GM23338 (cell line): ENCODE measurements around the gene FAM185A. TPM values are rescaled to one million over a fixed set of nuclear protein-coding genes. Genes with fewer than 3 reads are reported as not detected.

Experiments used
- ATAC-seq: fragments of 200-7000 bp; cut with Tn5 transposase; 3 replicates; pipeline ENCODE4 v1.9.1; 2020
- DNase-seq: peaks from one replicate; pipeline ENCODE4 v3.0.0-alpha.2; 2015; ENCODE audit warnings: low spot score
- H2AFZ ChIP-seq: fragments of 200-600 bp; sonication (generic); 2 replicates; pipeline ENCODE4 v1.8.0; 2016; ENCODE audit warnings: antibody characterized with exemption, mild to moderate bottlenecking, moderate library complexity
- H3F3A ChIP-seq: fragments of 200-600 bp; sonication (generic); replicated peaks from 2 replicates; pipeline ENCODE4 v1.8.0; 2017; ENCODE audit warnings: antibody characterized with exemption, mixed run types, low read depth
- H3K27ac ChIP-seq: fragments of 200-600 bp; sonication (generic); 2 replicates; pipeline ENCODE4 v1.6.1; 2016; ENCODE audit warnings: low read depth
- H3K27me3 ChIP-seq: fragments of 200-600 bp; sonication (generic); 2 replicates; pipeline ENCODE4 v1.8.0; 2016; ENCODE audit warnings: mild to moderate bottlenecking, mixed run types, moderate library complexity; ENCODE audit not compliant: insufficient read depth
- H3K36me3 ChIP-seq: fragments of 200-600 bp; sonication (generic); 2 replicates; pipeline ENCODE4 v1.8.0; 2016; ENCODE audit warnings: mild to moderate bottlenecking; ENCODE audit not compliant: insufficient read depth
- H3K4me1 ChIP-seq: fragments of 200-600 bp; sonication (generic); 2 replicates; pipeline ENCODE4 v1.8.0; 2016; ENCODE audit warnings: mild to moderate bottlenecking, moderate library complexity; ENCODE audit not compliant: insufficient read depth
- H3K4me2 ChIP-seq: fragments of 200-600 bp; sonication (generic); 2 replicates; pipeline ENCODE4 v1.7.1; 2017; ENCODE audit warnings: mixed run types
- H3K4me3 ChIP-seq: fragments of 200-600 bp; sonication (generic); 2 replicates; pipeline ENCODE4 v1.6.1; 2016; ENCODE audit warnings: mixed run types
- H3K79me2 ChIP-seq: fragments of 200-600 bp; sonication (generic); replicated peaks from 2 replicates; pipeline ENCODE4 v1.8.0; 2017; ENCODE audit warnings: mild to moderate bottlenecking; ENCODE audit not compliant: insufficient read depth
- H3K9me2 ChIP-seq: fragments of 200-600 bp; sonication (generic); 2 replicates; pipeline ENCODE4 v1.8.0; 2017; ENCODE audit not compliant: insufficient read depth
- H4K20me1 ChIP-seq: fragments of 200-600 bp; sonication (generic); replicated peaks from 2 replicates; pipeline ENCODE4 v1.8.0; 2017; ENCODE audit warnings: mild to moderate bottlenecking; ENCODE audit not compliant: insufficient read depth
- H3K27ac Mint-ChIP-seq: 2 replicates; pipeline ENCODE4 v1.8.0; 2020; ENCODE audit warnings: inconsistent platforms, mild to moderate bottlenecking, moderate library complexity, mixed read lengths
- H3K27me3 Mint-ChIP-seq: 3 replicates; pipeline ENCODE4 v1.8.0; 2022; ENCODE audit warnings: low read depth, mild to moderate bottlenecking, moderate library complexity, mixed read lengths, inconsistent platforms; ENCODE audit not compliant: insufficient read depth, poor library complexity
- H3K36me3 Mint-ChIP-seq: 3 replicates; pipeline ENCODE4 v1.8.0; 2021; ENCODE audit warnings: low read depth, mild to moderate bottlenecking, inconsistent platforms, moderate library complexity, mixed read lengths
- H3K4me1 Mint-ChIP-seq: 3 replicates; pipeline ENCODE4 v1.8.0; 2020; ENCODE audit warnings: mild to moderate bottlenecking, inconsistent platforms, mixed read lengths
- H3K4me3 Mint-ChIP-seq: 3 replicates; pipeline ENCODE4 v1.8.0; 2021; ENCODE audit warnings: moderate library complexity, mild to moderate bottlenecking, inconsistent platforms, mixed read lengths
- H3K9me3 Mint-ChIP-seq: 3 replicates; pipeline ENCODE4 v1.8.0; 2020; ENCODE audit warnings: moderate library complexity, mild to moderate bottlenecking, inconsistent platforms, mixed read lengths
- CREB1 ChIP-seq: fragments of 250-450 bp; sonication (Bioruptor Pico); IDR thresholded peaks from 2 replicates; pipeline ENCODE4 v1.5.0; 2020; ENCODE audit warnings: low read depth, mild to moderate bottlenecking, moderate library complexity
- EZH2 ChIP-seq: fragments of 200-600 bp; sonication (generic); IDR thresholded peaks from one replicate; pipeline ENCODE4 v1.8.0; 2017; ENCODE audit warnings: antibody characterized with exemption, mild to moderate bottlenecking, low read depth; ENCODE audit not compliant: unreplicated experiment
- EZH2phosphoT487 ChIP-seq: fragments of 200-600 bp; sonication (generic); IDR thresholded peaks from one replicate; pipeline ENCODE4 v1.8.1; 2018; ENCODE audit warnings: antibody characterized with exemption; ENCODE audit not compliant: unreplicated experiment
- JUNB ChIP-seq: IDR thresholded peaks from one replicate; pipeline ENCODE4 v1.6.1; 2016; ENCODE audit warnings: antibody characterized with exemption; ENCODE audit not compliant: unreplicated experiment
- NANOG ChIP-seq: IDR thresholded peaks from 2 replicates; pipeline ENCODE4 v1.6.1; 2016; ENCODE audit warnings: antibody characterized with exemption, borderline replicate concordance
- POLR2AphosphoS5 ChIP-seq: IDR thresholded peaks from 2 replicates; pipeline ENCODE4 v1.6.1; 2016; ENCODE audit warnings: antibody characterized with exemption, low read depth
- STAT1 ChIP-seq: IDR thresholded peaks from one replicate; pipeline ENCODE4 v1.6.1; 2016; ENCODE audit warnings: antibody characterized with exemption; ENCODE audit not compliant: unreplicated experiment
- ZNF114 ChIP-seq: fragments of 250-450 bp; sonication (Bioruptor Pico); IDR thresholded peaks from 2 replicates; pipeline ENCODE4 v1.5.0; 2020; ENCODE audit warnings: mild to moderate bottlenecking, moderate library complexity
- ZNF331 ChIP-seq: fragments of 250-450 bp; sonication (Bioruptor Pico); IDR thresholded peaks from 2 replicates; pipeline ENCODE4 v1.5.0; 2020; ENCODE audit warnings: low read depth, mild to moderate bottlenecking, moderate library complexity
- polyA plus RNA-seq: library from polyadenylated mRNA; unstranded; fragments of >200 nt; fragmentation: Nextera tagmentation; extraction: Ambion mirVana; gene quantifications from 2 replicates; pipeline ENCODE4 v1.2.1, GENCODE V29; 2016
- total RNA-seq: library from RNA; depleted of rRNA; stranded (reverse); fragments of >200 nt; shearing (Covaris generic); gene quantifications from 2 replicates; pipeline ENCODE4 v1.2.3, GENCODE V29; 2014
- TF ChIP-seq, protein P1 (sequence below): fragments of 250-450 bp; sonication (Bioruptor Pico); IDR thresholded peaks from 2 replicates; pipeline ENCODE4 v1.5.0; 2020; ENCODE audit warnings: mild to moderate bottlenecking, moderate library complexity
- TF ChIP-seq, protein P2 (sequence below): IDR thresholded peaks from one replicate; pipeline ENCODE4 v1.6.1; 2018; ENCODE audit warnings: antibody characterized with exemption; ENCODE audit not compliant: unreplicated experiment
- TF ChIP-seq, protein P3 (sequence below), 2 experiments: fragments of 200-600 bp in 1 of 2; sonication (generic) in 1 of 2; conservative IDR thresholded peaks; 2 replicates each; pipeline versions ENCODE4 v1.5.1 to v1.6.1; 2016 to 2017; ENCODE audit warnings: antibody characterized with exemption in 2 of 2, low read depth in 2 of 2, mild to moderate bottlenecking in 2 of 2, moderate library complexity in 1 of 2

Gene FAM185A
- total and polyA plus RNA-seq, 2 experiments from 2014 or later, result 5.7 to 11.7 TPM

GRCh38 chr7:102843850-102844249 is 95.1 kb downstream of the FAM185A start (continued):
- TF ChIP-seq NANOG, result no peak

- no peaks in the 10 kb centered on the region for H3K27me3 Mint-ChIP-seq
- no peak for ATAC-seq
Measured at GRCh38 chr7:102845346-102845745, 96.5 kb downstream of the FAM185A start.

More at GRCh38 chr7:102845346-102845745, 96.5 kb downstream of the FAM185A start:
- Histone ChIP-seq H3K27me3 (no peaks in the 10 kb centered on the region), H3K4me2 (no peak overlapping the region), H2AFZ (no peak overlapping the region), H3K4me3 (no peak overlapping the region), H3K4me1 (no peaks in the 10 kb centered on the region), H3F3A (no peaks in the 10 kb centered on the region), H4K20me1 (no peaks in the 10 kb centered on the region), H3K79me2 (no peaks in the 10 kb centered on the region), H3K9me2 (0 out of 2 replicates have a peak, but pooled peaks cover 4% of the 10 kb centered on the region), H3K27ac (no peak overlapping the region), H3K36me3 (no peaks in the 10 kb centered on the region)
- no peak for DNase-seq
- H3K9me3 Mint-ChIP-seq, result no peaks in the 10 kb centered on the region
- no peak overlapping the region for H3K4me3 Mint-ChIP-seq
- TF ChIP-seq ZNF114 (CRISPR knock-in tag), result no peak
- TF ChIP-seq EZH2, result no peak
- TF ChIP-seq, protein P1, sequence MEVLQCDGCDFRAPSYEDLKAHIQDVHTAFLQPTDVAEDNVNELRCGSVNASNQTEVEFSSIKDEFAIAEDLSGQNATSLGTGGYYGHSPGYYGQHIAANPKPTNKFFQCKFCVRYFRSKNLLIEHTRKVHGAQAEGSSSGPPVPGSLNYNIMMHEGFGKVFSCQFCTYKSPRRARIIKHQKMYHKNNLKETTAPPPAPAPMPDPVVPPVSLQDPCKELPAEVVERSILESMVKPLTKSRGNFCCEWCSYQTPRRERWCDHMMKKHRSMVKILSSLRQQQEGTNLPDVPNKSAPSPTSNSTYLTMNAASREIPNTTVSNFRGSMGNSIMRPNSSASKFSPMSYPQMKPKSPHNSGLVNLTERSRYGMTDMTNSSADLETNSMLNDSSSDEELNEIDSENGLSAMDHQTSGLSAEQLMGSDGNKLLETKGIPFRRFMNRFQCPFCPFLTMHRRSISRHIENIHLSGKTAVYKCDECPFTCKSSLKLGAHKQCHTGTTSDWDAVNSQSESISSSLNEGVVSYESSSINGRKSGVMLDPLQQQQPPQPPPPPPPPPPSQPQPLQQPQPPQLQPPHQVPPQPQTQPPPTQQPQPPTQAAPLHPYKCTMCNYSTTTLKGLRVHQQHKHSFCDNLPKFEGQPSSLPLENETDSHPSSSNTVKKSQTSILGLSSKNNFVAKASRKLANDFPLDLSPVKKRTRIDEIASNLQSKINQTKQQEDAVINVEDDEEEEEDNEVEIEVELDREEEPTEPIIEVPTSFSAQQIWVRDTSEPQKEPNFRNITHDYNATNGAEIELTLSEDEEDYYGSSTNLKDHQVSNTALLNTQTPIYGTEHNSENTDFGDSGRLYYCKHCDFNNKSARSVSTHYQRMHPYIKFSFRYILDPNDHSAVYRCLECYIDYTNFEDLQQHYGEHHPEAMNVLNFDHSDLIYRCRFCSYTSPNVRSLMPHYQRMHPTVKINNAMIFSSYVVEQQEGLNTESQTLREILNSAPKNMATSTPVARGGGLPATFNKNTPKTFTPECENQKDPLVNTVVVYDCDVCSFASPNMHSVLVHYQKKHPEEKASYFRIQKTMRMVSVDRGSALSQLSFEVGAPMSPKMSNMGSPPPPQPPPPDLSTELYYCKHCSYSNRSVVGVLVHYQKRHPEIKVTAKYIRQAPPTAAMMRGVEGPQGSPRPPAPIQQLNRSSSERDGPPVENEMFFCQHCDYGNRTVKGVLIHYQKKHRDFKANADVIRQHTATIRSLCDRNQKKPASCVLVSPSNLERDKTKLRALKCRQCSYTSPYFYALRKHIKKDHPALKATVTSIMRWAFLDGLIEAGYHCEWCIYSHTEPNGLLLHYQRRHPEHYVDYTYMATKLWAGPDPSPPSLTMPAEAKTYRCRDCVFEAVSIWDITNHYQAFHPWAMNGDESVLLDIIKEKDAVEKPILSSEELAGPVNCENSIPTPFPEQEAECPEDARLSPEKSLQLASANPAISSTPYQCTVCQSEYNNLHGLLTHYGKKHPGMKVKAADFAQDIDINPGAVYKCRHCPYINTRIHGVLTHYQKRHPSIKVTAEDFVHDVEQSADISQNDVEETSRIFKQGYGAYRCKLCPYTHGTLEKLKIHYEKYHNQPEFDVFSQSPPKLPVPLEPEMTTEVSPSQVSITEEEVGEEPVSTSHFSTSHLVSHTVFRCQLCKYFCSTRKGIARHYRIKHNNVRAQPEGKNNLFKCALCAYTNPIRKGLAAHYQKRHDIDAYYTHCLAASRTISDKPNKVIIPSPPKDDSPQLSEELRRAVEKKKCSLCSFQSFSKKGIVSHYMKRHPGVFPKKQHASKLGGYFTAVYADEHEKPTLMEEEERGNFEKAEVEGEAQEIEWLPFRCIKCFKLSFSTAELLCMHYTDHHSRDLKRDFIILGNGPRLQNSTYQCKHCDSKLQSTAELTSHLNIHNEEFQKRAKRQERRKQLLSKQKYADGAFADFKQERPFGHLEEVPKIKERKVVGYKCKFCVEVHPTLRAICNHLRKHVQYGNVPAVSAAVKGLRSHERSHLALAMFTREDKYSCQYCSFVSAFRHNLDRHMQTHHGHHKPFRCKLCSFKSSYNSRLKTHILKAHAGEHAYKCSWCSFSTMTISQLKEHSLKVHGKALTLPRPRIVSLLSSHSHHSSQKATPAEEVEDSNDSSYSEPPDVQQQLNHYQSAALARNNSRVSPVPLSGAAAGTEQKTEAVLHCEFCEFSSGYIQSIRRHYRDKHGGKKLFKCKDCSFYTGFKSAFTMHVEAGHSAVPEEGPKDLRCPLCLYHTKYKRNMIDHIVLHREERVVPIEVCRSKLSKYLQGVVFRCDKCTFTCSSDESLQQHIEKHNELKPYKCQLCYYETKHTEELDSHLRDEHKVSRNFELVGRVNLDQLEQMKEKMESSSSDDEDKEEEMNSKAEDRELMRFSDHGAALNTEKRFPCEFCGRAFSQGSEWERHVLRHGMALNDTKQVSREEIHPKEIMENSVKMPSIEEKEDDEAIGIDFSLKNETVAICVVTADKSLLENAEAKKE (CRISPR knock-in tag), result no peak
- TF ChIP-seq JUNB, result no peak
- TF ChIP-seq EZH2phosphoT487, result no peak
- no peak for TF ChIP-seq ZNF331
- TF ChIP-seq CREB1 (CRISPR knock-in tag), result no peak
- TF ChIP-seq, protein P2, sequence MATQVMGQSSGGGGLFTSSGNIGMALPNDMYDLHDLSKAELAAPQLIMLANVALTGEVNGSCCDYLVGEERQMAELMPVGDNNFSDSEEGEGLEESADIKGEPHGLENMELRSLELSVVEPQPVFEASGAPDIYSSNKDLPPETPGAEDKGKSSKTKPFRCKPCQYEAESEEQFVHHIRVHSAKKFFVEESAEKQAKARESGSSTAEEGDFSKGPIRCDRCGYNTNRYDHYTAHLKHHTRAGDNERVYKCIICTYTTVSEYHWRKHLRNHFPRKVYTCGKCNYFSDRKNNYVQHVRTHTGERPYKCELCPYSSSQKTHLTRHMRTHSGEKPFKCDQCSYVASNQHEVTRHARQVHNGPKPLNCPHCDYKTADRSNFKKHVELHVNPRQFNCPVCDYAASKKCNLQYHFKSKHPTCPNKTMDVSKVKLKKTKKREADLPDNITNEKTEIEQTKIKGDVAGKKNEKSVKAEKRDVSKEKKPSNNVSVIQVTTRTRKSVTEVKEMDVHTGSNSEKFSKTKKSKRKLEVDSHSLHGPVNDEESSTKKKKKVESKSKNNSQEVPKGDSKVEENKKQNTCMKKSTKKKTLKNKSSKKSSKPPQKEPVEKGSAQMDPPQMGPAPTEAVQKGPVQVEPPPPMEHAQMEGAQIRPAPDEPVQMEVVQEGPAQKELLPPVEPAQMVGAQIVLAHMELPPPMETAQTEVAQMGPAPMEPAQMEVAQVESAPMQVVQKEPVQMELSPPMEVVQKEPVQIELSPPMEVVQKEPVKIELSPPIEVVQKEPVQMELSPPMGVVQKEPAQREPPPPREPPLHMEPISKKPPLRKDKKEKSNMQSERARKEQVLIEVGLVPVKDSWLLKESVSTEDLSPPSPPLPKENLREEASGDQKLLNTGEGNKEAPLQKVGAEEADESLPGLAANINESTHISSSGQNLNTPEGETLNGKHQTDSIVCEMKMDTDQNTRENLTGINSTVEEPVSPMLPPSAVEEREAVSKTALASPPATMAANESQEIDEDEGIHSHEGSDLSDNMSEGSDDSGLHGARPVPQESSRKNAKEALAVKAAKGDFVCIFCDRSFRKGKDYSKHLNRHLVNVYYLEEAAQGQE, result no peak
- no peak for TF ChIP-seq NANOG
- TF ChIP-seq, protein P3, sequence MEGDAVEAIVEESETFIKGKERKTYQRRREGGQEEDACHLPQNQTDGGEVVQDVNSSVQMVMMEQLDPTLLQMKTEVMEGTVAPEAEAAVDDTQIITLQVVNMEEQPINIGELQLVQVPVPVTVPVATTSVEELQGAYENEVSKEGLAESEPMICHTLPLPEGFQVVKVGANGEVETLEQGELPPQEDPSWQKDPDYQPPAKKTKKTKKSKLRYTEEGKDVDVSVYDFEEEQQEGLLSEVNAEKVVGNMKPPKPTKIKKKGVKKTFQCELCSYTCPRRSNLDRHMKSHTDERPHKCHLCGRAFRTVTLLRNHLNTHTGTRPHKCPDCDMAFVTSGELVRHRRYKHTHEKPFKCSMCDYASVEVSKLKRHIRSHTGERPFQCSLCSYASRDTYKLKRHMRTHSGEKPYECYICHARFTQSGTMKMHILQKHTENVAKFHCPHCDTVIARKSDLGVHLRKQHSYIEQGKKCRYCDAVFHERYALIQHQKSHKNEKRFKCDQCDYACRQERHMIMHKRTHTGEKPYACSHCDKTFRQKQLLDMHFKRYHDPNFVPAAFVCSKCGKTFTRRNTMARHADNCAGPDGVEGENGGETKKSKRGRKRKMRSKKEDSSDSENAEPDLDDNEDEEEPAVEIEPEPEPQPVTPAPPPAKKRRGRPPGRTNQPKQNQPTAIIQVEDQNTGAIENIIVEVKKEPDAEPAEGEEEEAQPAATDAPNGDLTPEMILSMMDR (conservative IDR thresholded peaks at IDR 0.05; ENCODE audit: low read depth in 2 of 2), result no peak
- no peak for TF ChIP-seq POLR2AphosphoS5
- TF ChIP-seq STAT1, result no peak
- no peaks in the 10 kb centered on the region for H3K36me3 Mint-ChIP-seq
- H3K27ac Mint-ChIP-seq, result no peak overlapping the region
- no peaks in the 10 kb centered on the region for H3K4me1 Mint-ChIP-seq
